Measurements from ENCODE around the gene ACSL1.

The ACSL1 gene, protein sequence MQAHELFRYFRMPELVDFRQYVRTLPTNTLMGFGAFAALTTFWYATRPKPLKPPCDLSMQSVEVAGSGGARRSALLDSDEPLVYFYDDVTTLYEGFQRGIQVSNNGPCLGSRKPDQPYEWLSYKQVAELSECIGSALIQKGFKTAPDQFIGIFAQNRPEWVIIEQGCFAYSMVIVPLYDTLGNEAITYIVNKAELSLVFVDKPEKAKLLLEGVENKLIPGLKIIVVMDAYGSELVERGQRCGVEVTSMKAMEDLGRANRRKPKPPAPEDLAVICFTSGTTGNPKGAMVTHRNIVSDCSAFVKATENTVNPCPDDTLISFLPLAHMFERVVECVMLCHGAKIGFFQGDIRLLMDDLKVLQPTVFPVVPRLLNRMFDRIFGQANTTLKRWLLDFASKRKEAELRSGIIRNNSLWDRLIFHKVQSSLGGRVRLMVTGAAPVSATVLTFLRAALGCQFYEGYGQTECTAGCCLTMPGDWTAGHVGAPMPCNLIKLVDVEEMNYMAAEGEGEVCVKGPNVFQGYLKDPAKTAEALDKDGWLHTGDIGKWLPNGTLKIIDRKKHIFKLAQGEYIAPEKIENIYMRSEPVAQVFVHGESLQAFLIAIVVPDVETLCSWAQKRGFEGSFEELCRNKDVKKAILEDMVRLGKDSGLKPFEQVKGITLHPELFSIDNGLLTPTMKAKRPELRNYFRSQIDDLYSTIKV

DNA sequence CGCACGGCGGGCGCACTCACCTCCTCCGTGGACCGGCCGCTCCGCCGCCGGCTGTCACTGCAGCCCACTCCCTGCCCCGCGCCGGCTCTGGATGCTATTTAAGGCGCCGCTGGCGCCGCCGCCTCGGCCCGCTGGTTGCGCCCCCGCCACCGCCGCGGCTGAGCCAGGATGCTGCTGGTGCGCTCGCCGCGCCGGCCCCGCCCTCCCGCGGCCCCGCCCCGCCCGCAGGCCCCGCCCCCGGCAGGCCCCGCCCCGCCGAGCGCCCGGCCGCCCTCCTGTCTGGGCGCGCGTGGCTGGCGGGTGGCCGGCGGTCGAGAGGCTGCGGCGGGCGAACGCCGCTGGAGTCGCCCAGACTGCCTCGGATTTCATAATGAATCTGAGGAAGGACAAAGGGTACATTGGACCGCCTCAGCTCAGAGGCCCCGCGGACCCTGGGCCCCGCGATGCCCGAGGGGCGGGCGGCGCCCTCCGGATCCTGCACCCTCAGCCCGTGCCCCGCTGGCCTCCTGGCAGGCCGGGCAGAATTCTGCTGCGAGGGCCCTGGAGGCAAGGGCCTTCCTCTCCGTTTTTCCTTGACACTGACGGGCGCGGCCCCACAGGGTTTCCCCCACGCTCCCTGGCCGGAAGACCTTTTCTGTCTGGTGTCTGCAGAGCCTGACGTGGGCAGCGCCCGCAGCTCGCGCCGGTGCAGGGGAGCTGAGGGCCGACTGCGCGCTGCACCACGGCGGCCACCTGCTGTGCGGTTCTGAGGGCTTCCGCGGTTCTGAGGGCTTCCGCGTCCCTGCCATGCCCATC lies at the start of gene ACSL1:
TSS of gene ACSL1 (minus strand) at position 73 of the 795 bp plus-strand sequence. CDS start 22,454 bp downstream, outside the sequence.
- DNase-seq, result peak; percentile 87

DNA sequence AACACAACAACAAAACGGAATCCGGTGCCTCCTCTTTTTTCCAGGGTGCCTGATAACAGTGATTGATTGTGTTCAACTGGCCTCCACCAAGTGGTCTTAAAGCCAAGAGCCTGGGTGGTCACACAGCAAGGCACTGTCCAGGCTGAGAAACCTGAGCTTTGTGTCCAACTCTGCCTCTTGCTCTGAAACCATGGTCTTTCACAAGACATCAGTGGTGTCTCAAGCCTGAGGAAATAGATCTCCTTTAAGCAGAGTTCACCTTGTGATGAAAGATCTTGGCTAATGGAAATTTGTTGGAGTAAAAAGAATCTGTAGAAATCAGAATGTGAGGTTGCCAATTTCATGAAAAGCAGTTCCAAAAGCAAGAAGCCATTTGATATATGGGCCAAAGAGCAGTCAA lies 47.3 kb upstream of the ACSL1 start:
- DNase-seq, result no peak

DNA sequence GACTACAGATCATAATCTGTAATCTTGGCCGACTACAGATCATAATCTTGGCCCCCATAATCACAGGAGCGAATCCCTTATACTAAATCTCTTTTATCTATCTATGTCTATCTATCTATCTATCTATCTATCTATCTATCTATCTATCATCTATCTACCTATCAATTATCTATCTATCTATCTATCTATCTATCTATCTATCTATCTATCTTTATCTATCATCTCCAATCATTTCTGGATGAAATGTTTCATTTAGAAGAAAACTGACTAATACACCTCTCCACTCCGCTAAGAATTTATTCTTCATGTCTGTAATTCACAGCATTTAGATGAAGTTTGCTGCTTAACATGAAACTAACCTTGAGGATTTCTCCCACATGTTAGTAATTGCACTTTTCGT lies 45.0 kb upstream of the ACSL1 start:
- no peak for DNase-seq

DNA sequence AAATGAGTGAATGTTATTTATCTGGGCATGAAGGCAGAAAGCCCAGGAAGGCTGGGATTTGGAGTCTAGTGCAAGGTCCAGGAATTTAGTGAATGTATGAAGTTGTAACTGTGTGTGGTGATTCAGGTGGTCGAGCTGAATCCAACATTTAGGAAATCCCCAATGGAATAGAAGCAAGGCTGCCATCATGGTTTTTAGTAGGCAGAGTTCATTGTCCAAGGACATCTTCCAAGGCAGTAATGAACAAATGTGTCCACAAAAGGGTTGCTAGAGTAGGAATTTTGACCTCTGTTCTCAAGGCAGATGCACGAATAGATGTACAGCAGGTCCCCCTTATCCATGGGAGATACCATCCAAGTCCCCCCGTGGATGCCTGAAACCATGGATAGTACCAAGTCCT lies 42.9 kb upstream of the ACSL1 start:
- DNase-seq, result no peak

DNA sequence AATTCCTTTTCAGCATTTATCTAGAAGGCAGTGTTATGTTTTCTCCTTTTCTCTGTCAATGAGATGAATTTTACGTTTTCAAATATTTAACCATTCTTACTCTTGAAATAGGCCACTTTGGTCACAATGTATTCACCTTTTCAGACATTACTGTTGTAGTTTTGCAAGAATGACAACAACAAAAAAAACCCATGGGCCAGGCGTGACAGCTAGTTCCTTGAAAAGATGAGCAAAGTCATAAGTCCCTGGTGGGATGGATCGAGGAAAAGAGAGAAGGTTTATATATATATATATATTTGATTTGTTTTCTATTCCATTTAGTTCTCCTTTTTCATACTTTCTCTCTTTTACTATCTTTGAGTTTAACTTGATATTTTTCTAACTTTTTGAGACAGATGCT lies 38.1 kb upstream of the ACSL1 start:
- no peak for DNase-seq

DNA sequence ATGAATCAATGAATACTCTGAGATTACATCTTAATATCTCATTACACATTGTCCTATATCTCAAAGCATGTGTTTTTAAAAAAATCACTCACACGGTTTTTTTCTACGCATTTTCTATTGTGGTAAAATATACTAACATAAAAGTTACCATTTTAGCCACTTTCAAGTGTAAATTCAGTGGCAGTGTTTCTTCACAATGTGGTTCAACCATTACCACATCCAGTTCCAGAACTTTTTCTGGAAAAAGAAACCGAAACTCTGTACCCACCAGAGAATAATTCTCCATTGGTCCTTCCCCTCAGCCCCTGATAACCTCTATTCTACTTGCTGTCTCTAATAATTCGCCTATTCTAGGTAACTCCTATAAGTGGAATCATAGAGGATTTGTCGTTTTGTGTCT lies 35.3 kb upstream of the ACSL1 start:
- DNase-seq, result peak; percentile 31

DNA sequence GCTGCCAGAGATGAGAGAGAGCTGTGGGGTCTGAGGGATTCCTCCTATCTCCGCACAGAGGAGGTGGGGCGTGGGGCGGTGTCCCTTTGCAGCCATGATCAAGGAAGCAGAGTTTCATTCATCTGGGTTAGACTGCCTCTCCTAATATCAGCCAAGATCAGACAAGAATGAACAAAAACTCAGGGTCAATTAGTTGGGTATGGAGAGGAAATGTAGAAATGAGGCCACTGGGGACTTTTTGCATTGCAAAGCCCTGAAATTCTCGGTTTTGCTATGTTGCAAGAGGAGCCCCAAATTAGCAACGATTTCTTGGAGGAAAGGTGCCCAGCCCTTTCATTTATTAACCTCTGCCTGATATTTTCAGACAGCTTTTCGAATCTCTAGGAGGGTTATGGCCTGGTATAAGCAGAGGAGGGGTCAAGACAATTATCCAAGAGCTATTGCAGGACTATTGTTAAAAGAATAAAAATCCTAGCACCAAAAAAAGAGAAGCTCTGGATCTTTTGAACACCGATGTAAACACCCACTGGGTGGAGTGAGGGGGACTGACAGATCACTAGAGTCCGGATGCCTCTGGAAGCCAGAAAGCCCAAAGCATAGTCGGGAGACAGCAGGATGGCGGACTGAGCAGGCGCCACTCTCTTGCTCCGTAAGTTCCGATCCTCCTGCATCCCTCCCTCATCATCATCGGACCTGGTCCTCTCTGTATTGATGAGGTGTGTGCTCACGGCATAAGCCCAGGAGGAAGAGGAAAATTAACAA lies 34.4 kb upstream of the ACSL1 start:
- peak; percentile 66 for DNase-seq

DNA sequence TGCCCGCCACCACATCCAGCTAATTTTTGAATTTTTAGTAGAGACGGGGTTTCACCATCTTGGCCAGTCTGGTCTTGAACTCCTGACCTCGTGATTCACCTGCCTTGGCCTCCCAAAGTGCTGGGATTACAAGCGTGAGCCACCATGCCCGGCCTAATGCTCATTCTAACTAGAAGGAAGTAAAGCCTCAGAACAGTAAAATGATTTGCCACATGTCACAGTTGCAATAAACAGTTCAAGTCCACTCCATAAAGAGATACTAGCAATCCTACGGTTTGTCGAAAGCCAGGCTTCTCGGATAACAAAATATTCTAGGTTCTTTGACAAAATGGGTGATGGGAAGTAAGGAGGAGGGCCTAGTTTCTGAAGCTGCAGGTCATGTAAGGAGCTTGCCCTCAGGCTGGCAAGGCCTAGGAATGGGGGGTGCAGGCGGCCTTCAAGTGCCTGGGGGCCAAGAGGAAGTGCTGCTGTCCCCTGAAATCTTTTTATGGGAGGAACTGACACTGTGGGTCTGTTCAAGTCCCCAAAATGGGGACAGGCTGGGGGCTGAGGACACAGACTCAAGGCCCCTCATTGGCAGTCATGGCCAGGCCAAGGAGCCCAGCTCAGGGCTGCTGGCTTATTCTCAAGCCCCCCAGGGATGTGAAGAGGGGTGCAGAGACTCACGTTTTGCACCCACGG lies 31.8 kb upstream of the ACSL1 start:
- DNase-seq, result no peak

DNA sequence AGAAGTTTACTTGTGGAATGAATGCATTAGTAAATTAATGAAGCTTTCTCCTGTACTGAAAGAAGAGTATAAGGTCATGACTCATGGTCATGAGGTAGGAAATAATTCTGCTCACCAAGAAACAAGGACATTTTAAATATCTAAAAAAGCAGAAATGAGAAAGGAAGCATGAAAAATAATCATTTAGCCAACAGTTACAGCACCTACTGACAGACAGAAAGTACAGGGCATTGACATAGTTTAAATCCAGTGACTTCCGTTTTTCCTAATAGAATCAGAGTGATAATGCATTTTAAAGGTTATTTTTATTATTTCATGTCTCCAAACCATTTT lies 30.5 kb upstream of the ACSL1 start:
- DNase-seq, result peak; percentile 62

DNA sequence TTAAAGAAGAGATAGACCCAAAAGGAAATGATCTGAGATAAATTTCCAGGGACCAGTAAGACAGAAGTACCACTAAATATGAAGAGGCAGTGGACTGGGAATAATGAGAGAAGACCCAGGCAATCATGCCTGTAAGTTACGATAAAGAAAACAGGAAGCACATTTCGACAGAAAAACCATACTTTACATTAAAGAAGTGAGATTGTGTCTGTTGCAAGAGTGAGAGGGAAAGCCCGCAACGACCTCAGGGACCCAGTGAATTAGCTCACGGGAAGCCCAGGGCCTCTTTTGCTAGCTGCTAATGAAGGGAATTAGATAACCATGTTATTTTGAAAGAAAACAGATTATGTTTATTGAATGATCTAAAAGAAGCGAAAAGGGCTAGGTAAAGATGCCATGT lies 28.9 kb upstream of the ACSL1 start:
- peak; percentile 96 for DNase-seq

DNA sequence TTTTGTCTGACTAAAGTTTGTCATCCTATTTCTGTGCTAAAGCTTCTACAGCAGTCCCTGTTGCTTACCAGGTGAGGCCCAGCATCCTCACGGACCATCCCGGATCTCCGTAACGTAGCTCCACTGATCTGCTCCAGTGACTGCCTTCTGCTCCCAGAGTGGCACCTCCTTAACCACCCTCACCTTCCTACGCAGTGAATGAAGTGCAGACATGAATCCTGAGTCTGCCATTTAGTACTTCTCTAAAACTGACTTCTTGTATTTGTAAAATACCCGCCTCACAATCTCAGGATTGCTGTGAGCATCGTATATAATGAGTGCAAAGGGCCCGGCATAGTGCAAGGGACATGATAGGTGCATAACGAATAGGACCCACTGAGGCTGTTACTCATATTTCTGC lies 27.7 kb upstream of the ACSL1 start:
- DNase-seq, result no peak

DNA sequence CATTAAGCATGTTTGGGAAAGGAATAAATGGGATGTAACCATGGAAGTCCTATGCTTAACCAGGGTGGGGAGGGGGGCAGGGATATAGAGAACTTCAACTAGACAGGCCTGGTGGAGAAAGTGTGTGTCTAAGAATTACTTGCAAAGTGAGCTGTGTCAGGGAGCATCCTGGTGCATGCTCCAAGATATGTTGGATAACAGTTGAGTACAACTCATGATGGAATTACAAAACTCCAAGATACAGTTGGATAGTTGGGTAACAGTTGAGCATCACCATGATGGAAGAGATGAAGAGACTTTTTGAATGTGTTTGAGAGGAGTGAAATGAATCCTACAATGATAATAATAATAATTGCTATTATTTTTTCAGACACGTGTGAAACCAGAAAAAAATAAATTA lies 26.1 kb upstream of the ACSL1 start:
- no peak for DNase-seq

DNA sequence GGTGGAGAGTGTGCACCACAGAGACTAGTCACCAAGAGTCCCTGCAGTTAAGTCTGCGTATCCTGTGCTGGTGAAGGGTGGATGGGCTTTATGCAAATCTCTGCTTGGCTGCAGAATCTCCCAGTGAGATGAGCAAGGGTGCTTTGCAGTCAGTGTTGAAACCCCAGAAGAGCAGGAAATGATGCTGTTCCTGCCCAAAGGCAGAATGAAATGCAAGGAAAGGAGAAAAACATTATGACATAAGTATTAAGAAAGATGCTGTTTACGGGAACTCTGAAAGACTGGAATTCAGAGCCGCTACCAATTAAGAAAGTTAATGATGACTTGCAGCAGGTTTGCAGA lies 25.4 kb upstream of the ACSL1 start:
- DNase-seq, result peak; percentile 34

DNA sequence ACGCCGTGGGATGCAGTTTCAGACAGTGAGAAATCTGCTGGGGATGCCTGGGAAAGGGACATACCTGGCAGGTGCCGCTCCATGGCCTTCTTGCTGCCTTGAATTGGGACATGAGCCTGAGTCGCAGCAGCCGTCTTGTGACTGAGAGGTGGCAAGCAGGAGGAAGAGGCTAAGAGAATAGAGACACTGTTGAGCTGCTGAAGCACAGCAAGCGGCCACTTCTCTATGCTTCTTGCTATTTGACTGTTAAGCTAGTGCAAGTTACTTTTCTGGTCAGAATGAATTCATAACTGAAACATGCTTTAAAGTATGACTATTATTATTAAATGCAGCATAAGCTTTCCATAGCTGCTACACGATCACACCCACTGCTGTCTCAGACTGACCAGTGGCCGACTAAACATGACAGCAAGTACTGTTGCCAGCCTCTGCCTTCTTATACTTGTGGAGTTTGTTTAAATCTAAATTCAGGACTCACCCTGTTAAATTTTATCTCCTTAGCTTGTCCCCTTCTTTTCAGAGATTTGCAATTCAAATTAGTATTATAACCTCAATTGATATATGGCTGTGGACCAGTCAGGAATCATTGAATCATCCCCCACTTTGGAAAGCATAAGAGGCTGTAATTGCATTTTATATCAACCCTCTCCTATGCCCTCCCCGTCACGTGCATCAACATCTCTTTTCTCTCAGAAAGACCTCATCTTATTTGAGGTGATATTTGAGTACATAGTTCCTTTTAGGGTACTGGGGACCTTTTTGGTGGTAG lies 24.8 kb upstream of the ACSL1 start:
- DNase-seq, result no peak

DNA sequence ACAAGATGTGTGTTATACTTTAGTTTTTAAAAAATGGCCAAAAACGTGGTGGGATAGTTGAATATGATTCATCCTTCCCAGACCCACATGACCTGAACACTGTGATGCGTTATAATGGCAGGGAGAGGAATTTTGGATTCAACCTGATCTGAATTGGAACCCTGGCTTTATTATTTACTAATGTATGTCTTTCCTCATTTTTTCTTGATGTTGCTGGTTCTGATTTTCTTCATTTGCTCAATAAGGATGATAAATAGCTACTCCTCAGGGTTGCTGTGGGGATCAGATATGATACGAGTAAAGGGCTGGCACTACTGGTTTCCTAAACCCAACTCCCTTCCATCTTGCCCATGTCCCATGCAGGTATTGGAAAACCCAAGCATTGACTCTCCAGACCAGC lies 24.2 kb upstream of the ACSL1 start:
- DNase-seq, result no peak

DNA sequence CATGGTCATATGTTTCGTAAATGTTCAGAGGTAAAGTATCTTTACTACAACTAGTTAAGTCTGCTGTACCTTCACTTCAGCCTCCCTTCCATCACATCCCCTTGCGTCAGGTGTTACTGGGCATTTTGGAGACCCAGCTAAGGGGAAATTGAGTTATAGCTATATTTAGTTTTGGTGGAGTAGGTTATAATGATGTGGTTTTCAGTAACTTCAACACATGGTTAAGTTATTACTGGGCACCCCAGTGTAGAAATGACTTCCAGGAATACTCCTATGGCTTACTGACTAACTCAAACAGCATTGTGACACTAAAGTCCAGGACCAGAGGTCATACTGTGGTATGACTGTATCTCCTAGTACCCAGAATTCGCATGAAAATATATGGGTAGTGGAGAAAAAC lies 23.4 kb upstream of the ACSL1 start:
- DNase-seq, result no peak

DNA sequence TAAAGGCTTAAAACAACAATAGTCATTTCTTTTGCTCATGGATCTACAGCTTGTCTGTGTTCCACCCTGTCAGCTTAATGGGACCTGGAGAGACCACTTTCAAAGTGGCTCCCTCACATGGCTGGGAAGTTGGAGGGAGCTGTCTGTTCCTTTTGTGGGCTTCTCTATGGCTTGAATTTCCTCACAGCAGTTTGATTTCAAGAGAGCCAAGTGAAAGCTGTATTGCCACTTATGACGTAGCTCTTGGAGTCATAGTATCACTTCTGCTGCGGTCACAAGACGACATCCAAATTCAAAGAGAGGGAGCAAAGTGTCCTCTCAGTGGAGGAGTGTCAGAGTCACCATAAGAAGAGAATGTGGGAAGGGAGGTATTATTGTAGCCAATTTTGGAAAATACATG lies 22.7 kb upstream of the ACSL1 start:
- DNase-seq, result no peak

DNA sequence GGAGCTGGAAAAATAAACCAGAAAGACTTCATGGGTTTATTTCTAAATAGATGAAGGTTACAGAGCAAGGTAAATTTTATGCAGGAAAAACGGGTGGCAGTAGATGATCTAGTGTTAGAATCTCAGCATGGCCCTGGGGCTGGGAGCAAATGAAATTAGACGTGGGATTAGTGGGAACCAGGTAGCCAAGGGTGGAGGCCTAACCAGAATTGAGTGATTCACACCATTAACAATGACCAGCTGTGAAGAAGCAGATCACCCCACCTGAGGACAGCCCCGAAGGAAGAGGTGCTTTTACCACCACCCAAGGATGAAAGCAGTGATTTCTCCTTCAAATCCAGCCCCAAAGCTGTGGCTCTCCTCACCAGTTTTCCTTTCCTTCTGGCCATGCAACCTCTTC lies 20.8 kb upstream of the ACSL1 start:
- no peak for DNase-seq

DNA sequence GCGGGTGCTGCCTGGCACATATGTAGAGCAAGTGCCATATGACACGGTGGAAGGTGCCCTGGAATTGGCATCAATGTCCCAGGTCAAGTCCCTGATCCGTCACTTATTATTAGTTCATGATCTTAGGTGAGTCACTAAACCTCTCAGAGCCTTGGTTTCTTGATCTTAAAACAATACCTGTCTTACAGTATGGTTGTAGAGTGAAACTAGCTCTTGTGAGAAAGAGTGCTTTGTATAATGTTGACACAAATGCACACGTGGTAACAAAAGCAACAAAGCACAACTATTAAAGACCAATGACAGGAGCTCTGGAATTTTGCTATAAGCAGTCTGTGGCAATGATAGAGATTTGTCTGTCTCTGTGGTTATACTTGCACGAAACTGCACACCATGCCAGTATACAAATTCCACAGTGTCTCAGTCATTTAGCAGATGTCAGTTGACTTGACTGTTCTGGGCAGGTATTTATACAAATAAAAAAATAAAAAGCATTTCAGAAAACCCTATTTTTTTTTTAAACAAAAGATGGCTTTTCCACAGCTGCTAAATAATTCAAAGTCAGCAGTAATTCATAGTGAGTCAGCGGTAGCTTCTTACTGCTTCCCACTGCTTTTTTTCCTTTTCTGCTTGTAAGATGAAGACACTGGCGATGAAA lies 19.7 kb upstream of the ACSL1 start:
- DNase-seq, result no peak

DNA sequence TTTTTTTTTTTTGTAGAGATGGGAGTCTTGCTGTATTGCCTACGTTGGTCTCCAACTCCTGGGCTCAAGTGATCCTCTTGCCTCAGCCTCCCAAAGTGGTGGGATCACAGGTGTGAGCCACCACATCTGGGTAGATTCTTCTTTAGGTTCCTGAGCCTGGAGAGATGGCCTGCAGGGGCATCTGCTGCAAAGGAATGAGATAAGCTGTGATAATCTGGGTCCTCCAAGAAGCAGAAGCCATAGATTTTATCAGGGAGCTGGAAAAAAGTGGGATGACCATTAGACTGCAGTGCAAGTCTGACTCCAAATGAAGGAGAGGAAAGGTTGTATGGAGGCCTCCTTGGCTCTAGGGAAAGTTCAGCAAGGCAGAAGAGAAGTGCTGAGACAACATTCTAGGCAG lies 19.0 kb upstream of the ACSL1 start:
- no peak for DNase-seq

DNA sequence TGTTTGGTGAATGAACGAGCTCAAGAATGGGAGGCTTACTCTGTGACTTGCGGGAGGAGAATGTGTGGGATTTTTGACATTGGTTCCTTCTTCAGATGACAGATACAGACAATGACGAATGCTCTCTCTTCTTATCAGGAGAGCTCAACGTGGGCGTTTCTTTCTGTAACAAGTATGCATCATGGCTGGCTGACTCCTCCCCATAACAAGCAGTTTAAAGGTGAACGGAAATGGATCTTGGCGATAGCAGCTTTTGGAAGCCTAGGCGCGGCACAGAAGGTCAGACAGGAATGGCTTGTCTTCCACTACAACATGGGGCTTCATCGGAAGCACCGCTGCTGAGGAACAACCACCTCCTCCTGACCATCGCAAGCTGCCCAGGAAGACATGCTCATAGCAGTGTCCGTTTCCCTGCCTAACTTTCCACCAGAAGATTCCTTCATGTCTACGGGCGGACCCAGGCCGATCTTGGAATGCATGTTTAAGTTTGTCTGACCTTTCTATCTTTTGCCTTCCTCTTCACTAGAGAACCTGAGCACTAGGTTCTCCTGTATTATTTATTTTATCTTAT lies 18.3 kb upstream of the ACSL1 start:
- peak; percentile 78 for DNase-seq

Data from hematopoietic multipotent progenitor cell treated with erythropoietin and hydrocortisone succinate and interleukin-3 and kit ligand, for 4 days (in vitro differentiated cells).